HL-60/S4 (cell line): Measurements from ENCODE around the gene SNX13.

Source experiments
- in situ Hi-C: fragments of 300-500 bp; cut with MboI; formaldehyde crosslinking; loops from 2 replicates; pipeline ENCODE4 v1.14.3; 2022; ENCODE audit warnings: low sequenced_read_pairs

SNX13 gene

DNA sequence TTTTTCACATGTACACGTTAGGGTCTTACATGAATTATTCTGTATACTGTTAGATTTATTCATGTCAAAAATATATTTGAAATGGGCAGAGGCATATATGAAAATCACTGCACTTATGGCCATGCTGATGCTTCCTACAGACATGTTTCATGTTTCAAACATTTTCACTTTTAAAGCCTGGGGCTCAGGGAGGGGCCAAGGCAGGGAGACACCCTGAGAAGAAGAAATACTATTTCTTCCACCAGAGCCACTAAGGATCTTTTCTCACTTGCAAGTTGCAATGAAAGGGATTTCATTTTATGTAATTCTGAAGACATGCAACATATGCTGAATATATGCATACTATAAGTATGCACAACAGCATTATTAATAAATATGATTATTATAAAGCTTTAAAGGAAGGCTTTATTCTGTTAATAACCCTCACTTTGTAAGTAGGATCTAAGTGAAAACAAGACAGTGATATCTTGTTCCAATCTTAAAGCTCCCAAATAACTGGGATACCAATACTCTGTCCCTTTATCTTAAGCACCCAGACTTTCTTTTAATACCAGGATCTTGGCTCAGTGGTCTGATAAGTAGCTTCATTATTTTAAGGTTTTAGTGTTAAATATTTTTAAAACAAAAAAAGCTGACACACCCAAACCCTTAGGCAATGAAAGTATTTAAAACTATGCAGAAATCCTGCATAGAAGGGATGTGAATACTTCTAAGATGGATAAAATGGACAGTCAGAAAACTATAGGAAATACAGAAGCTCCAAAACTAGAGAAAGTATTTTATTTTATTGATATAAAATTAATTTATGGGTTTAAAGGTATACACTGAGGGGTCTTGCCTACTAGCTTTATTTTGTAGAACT lies 148.0 kb downstream of the SNX13 start:
- in situ Hi-C loops: no loop called here

DNA sequence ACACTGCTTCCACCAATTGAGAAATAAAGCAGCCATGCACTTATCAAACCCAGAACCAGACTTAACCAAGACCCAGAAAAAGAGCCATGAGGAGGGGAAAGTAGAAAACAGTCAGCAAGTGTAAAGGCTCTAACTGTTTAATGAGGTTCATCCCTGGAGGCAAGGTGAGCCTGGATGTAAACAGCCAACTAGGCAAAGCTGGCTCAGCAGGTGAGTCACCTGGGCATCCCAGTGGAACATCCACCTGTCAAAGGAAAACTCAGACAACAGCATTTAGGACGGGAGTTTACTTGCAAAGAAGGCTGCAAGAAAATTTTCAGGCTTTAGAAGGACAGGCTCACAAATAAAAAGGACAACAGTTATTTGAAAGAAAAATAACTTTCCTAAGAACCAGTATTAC lies 153.0 kb downstream of the SNX13 start:
- in situ Hi-C loops: no loop called here

DNA sequence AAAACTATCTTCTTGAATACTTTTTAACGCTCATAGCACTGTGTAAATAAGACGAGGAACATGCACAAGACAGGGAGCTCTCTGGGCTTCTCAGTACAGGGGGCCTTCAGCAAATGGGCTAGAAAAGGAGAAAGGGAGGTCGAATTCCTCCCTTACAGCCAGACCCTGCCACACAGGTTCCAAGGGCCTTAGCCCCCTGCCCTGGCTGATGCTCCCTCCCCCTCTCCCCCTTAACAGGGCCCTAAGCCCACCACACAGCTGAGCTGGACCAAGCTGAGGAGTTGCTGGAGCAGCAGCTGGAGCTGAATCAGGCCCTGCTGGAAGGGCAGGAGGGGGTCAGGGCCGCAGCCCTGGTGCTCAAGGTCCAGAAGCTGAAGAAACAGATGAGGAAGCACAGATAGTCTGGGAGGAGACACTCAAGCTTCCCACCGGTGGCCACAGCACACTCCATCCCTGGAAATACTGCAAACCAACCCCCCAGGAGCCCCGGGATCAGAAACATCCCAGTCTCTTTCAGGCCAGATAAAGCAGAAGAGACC lies 153.9 kb downstream of the SNX13 start:
- in situ Hi-C loops: no loop called here

- in situ Hi-C loops: no loop called here
Measured at GRCh38 chr7:17782216-17782549, 158.1 kb downstream of the SNX13 start.

DNA sequence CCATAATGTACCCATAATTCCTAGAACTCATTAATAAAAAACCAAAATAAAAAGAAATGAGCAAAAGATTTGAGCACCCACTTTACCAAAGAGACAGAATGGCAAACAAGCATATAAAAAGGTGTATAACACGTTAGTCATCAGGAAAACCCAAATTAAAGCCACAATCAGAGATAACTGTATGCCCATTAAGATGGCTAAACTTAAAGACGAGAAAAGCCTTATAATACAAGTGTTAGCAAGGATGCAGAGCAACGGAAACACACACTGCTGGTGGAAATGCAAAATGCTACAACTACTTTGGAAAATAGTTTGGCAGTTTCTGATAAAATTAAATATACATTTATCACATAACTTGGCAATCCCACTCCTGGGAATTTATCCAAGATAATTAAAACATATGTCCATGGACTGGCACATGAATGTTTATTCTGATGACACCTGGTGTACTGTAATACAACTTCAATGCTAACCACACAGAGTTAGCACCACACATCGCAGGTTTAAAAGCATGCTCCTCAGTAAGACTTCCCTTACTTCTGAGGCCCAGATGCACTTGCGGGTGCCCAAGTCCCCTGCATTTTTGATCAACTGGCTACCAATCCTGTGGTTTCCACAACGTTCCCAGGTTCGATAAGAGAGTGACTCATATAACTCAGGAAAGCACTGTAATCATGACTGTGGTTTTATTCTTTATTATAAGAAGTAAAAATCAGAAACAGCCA lies 158.6 kb downstream of the SNX13 start:
- in situ Hi-C loops: no loop called here

- in situ Hi-C loops: no loop called here
Measured at GRCh38 chr7:17779381-17779780, 160.9 kb downstream of the SNX13 start.

DNA sequence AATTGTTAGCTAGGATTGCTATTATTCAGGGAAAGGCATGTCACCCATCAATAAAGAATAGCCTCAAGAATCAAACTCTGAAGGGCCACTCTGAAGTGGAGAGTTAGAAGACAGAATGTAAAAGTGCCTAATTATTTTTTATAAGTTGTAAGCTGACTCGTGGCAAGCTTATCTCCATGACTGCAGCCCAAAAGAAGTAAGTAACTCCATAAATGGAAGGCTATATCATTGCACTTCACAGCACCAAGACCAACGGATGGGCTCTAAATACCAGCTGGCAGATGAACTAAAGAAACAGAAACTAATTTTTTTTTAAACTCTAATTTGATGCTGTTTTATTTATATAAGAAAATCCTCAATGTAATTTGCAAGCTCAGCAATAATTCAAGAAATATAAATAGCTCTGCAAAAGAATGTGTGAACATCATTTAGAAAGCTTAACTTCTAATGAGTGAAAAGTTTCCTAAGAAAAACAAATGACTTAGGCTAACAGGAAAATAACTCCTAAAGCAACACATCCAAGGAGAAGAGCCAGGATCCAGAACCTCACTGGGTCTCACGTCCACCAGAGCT lies 165.5 kb downstream of the SNX13 start:
- in situ Hi-C loops: no loop called here

DNA sequence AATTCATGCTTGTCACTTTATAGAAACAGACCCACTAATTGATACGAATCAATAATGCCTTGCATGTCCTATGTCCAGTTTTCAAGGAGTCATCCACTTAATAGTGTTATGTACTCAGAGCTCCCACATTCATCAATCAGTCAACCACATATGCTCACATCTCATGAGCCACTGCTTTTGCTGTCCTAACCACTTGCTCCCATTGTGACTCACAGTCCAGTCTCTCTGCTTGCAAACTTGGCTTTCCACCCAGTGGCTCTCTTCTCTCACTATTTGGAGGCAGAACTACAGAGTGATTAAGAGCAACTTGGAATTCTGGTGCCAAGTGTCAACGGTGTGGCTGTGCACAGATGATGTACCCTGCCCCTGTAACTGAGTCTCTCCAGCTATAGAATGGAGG lies 166.0 kb downstream of the SNX13 start:
- in situ Hi-C loops: no loop called here

DNA sequence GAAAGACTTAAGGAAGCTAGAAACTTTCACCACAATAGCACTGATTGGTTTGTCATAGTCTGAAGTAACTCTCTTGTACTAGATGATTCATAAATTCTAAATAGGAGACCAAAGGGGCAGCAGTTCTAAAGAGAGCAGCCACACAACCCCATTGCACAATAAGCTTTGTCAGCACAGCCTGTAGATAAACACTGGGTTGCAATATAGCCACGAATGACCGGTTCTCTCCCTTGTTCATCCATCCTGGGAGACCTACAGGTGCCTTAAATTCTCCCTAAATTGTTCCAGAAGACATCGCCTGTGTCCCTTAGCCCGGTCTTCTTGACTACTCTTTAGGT lies 167.0 kb downstream of the SNX13 start:
- in situ Hi-C loops: no loop called here

- in situ Hi-C loops: no loop called here
Measured at GRCh38 chr7:17772581-17773288, 167.6 kb downstream of the SNX13 start.

- in situ Hi-C loops: no loop called here
Measured at GRCh38 chr7:17771901-17772408, 168.3 kb downstream of the SNX13 start.

DNA sequence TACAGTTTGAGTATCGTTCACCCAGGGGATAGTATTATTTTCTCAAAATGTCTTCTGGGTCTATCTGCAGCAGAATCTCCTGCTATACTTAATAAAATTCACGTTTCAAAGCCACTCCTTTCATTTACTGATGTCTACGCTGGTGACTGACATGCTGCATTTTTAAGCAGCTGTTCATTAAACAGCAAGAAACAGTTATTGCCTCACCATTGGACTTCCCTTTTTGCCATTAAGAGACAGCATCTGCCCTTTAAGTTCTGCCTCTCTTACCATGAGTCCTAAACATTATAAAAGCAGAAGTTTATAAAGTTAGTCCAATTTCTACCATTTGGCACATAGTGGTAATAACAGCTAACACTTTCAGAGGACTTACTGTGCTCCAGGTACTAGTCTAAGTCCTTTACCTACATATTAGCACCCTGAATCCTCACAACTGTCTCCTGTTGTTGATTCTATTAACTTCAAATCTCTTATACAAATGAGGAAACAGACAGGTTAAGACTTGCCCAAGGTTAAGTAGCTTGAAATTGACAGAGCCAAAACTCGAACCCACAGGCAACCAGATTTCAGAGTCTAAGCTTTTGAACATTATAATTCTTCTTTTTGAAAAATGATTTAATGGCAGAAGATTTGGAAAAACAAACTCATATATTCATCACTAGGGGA lies 169.5 kb downstream of the SNX13 start:
- in situ Hi-C loops: no loop called here

GRCh38 chr7:17769918-17770317 lies 170.4 kb downstream of the SNX13 start:
- in situ Hi-C loops: no loop called here

GRCh38 chr7:17758008-17758407 lies 182.3 kb downstream of the SNX13 start:
- in situ Hi-C loops: no loop called here

- in situ Hi-C loops: no loop called here
Measured at GRCh38 chr7:17746020-17746530, 194.2 kb downstream of the SNX13 start.

GRCh38 chr7:17745610-17746009 lies 194.7 kb downstream of the SNX13 start:
- in situ Hi-C loops: no loop called here

GRCh38 chr7:17743316-17743715 lies 197.0 kb downstream of the SNX13 start:
- in situ Hi-C loops: no loop called here

- in situ Hi-C loops: no loop called here
Measured at GRCh38 chr7:17741426-17741825, 198.9 kb downstream of the SNX13 start.
